Psoas muscle (tissue), 8 donors: ENCODE measurements around the gene NECAP2. TPM values are rescaled to one million over a fixed set of nuclear protein-coding genes. Genes with fewer than 3 reads are reported as not detected.

Experiments used
- ATAC-seq, 4 donors: fragments of 200-7000 bp; cut with Tn5 transposase; one replicate each; pipeline ENCODE4 v1.9.1; 2020; ENCODE audit warnings: moderate library complexity in 3 of 4, mild to moderate bottlenecking in 2 of 4
- DNase-seq, 2 donors: peaks; one replicate each; pipeline ENCODE4 v3.0.0-alpha.2; 2020
- H3K27ac ChIP-seq: fragments of 200-600 bp; one replicate; pipeline ENCODE4 v1.8.0; 2022
- H3K27me3 ChIP-seq, 3 donors: fragments of 200-600 bp in 1 of 3; one replicate each; pipeline versions ENCODE4 v1.6.1 to v1.8.0; 2013 to 2022; ENCODE audit warnings: low read length in 2 of 3, mild to moderate bottlenecking in 2 of 3, moderate library complexity in 1 of 3; ENCODE audit not compliant: insufficient read depth in 3 of 3
- H3K36me3 ChIP-seq, 2 donors: fragments of 200-600 bp in 1 of 2; one replicate each; pipeline versions ENCODE4 v1.6.1 to v1.8.0; 2013 to 2022; ENCODE audit warnings: low read depth in 1 of 2, mild to moderate bottlenecking in 1 of 2, moderate library complexity in 1 of 2; ENCODE audit not compliant: insufficient read depth in 1 of 2
- H3K4me1 ChIP-seq: fragments of 200-600 bp; one replicate; pipeline ENCODE4 v1.8.0; 2022
- H3K4me3 ChIP-seq: fragments of 200-600 bp; one replicate; pipeline ENCODE4 v1.8.0; 2022; ENCODE audit warnings: mild to moderate bottlenecking
- H3K9me3 ChIP-seq: fragments of 200-600 bp; one replicate; pipeline ENCODE4 v1.8.0; 2022
- CTCF ChIP-seq: fragments of 200-600 bp; IDR thresholded peaks from one replicate; pipeline ENCODE4 v1.8.0; 2022; ENCODE audit warnings: antibody characterized with exemption
- WGBS, 3 donors: extraction: QIAGEN DNeasy Blood & Tissue Kit; methylation state at CpG; one replicate each; pipeline versions ENCODE4 v1.1.6 to v1.1.7; 2013; 5-methylcytosine and 5-hydroxymethylcytosine counted together
- intact Hi-C, 2 donors: fragments of 100-400 bp; cut with DNase I; formaldehyde crosslinking; loops; one replicate each; pipeline versions ENCODE4 v1.11.0 to v1.14.2; 2022
- polyA plus RNA-seq, 3 donors: library from polyadenylated mRNA; stranded (reverse); fragments of 200-250 nt; gene quantifications; one replicate each; pipeline ENCODE4 v1.2.3, GENCODE V29; 2013
- total RNA-seq, 4 donors: library from RNA; stranded (reverse); fragmentation: NEBNext Ultra II Directional in 2 of 4; extraction: Animal tissue kit (Norgen Biotek cat#: 25700) in 2 of 4; gene quantifications; one replicate each; pipeline versions ENCODE4 v1.2.1 to v1.2.4, GENCODE V29; 2021 to 2023
- donor health status: healthy with polysubstance abuse.
- donor health status: DM: no; HTN: no; CAD: no; lungs with moderate emphysema.
- donor health status: Bipolar disorder and iron deficiency.
- donor health status: healthy.
- donor health status: DM: yes; HTN: yes; CAD: no.
- donor health status: DM: no; HTN: no; CAD: no.
- donor health status: DM: no; HTN: no; CAD: no.
- donor health status: DM: yes; HTN: yes; CAD: no.

NECAP2 gene
- total and polyA plus RNA-seq, 7 donors = 5.7 to 10.9 (median 10.5) TPM

- no peaks in the 10 kb centered on the region for H3K27me3 ChIP-seq
- no peaks in the 10 kb centered on the region for H3K9me3 ChIP-seq
- no peak overlapping the region for H3K27ac ChIP-seq
- intact Hi-C loops = no loop called here
- DNase-seq (no peak), ATAC-seq (no peak)
- TF ChIP-seq CTCF = no peak
- 93 to 99% (median 97%) methylated on average over 3 of the region's 3 CpGs for WGBS, 3 donors
- H3K4me3 ChIP-seq = no peak overlapping the region
- peaks cover 0 to 59% of the 10 kb centered on the region in 2 donors for H3K36me3 ChIP-seq
- H3K4me1 ChIP-seq = no peaks in the 10 kb centered on the region
Measured at GRCh38 chr1:16461681-16462080, 21.2 kb downstream of the NECAP2 start.

DNA sequence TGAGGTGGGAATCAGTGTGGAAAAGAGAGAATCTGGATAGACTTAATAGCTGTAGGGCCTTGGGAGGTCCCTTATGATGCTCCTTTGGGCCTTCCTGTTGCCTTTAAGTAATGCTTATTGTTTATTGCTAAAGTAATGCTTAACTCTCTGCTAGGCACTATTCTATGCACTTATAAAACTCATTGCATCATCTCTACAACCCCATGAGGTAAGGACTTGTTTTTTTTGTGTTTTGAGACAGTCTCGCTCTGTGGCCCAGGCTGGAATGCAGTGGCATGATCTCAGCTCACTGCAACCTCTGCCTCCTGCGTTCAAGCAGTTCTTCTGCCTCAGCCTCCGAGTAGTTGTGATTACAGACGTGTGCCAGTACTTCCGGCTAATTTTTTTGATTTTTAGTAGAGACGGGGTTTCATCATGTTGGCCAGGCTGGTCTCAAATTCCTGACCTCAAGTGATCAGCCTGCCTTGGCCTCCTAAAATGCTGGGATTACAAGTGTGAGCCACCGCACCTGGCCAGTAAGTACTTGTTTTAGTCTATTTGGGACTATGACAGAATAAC, 22.3 kb downstream of the NECAP2 start:
- WGBS, 3 donors = 86 to 93% (median 87%) methylated on average over 7 of the region's 7 CpGs
- intact Hi-C loops = no loop called here
- Histone ChIP-seq H3K27ac (no peak overlapping the region), H3K4me3 (no peak overlapping the region), H3K4me1 (no peaks in the 10 kb centered on the region), H3K36me3 (peaks cover 0 to 47% of the 10 kb centered on the region in 2 donors), H3K9me3 (no peaks in the 10 kb centered on the region), H3K27me3 (no peaks in the 10 kb centered on the region)
- TF ChIP-seq CTCF = no peak
- DNase-seq (no peak), ATAC-seq (no peak)

DNA sequence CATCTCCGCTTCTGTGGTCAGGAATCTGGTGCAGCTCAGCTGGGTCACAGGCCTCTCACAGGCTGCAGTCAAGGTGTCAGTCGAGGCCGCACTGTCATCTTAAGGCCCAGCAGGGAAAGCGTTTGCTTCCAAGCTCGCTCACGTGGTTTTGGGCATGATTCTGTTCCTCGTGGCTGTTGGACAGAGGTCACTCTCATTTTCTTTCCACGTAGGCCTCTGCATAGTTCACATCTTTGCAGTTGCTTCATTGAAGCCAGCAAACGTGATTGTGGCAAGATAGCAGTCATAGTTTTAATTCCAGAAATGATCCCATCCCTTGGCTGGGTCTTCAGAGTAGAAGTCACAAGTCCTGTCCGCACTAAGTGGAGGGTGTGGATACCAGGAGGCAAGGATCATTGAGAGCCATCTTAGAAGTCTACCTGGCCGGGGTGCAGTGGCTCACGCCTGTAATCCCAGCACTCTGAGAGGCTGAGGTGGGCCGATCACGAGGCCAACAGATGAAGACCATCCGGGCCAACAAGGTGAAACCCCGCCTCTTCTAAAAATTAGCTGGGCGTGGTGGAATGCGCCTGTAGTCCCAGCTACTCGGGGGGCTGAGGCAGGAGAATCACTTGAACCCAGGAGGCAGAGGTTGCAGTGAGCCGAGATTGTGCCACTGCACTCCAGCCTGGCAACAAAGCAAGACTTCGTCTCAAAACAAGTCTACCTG, 24.5 kb downstream of the NECAP2 start:
- H3K4me1 ChIP-seq = peaks cover 5% of the 10 kb centered on the region
- peak; percentile 62 to 75 (median 68) for ATAC-seq
- H3K4me3 ChIP-seq = no peak overlapping the region
- H3K27ac ChIP-seq = peak overlapping the region; percentile 41
- peak in 1 of 2 donors; percentile 40 for DNase-seq
- intact Hi-C loops = no loop called here
- peaks cover 0 to 25% of the 10 kb centered on the region in 2 donors for H3K36me3 ChIP-seq
- WGBS, 3 donors = 63 to 75% (median 73%) methylated on average over 21 of the region's 21 CpGs
- H3K9me3 ChIP-seq = no peaks in the 10 kb centered on the region
- no peaks in the 10 kb centered on the region for H3K27me3 ChIP-seq
- TF ChIP-seq CTCF = no peak

DNA sequence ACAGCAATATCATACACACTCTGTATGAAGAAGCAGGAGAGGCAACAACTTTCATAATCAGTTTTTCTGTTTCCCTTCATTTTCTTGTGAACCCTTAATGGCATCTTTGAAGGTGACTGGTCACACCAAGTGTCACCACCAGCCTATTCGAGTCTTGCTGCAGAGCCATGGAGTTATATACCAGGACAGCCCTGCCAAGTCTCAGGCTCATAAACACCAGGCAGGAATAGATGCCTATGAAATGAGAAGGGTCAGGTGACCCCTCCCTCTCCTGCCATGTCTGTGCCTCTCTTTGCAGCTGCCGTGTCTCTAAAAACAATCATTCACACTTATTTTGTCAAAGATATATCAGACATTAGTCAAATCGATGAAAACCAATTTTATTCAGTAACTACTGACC, 28.0 kb downstream of the NECAP2 start:
- 41 to 45% (median 42%) methylated on average over 3 of the region's 3 CpGs for WGBS, 3 donors
- Histone ChIP-seq H3K27ac (no peak overlapping the region), H3K4me1 (peaks cover 5% of the 10 kb centered on the region), H3K4me3 (no peak overlapping the region), H3K9me3 (no peaks in the 10 kb centered on the region), H3K27me3 (no peaks in the 10 kb centered on the region), H3K36me3 (peaks cover 0 to 18% of the 10 kb centered on the region in 2 donors)
- TF ChIP-seq CTCF = no peak
- ATAC-seq = peak in 3 of 4 donors; percentile 64 to 76 (median 66)
- intact Hi-C loops = no loop called here
- no peak for DNase-seq
